Frontal cortex (tissue), 4 donors: ENCODE data around the gene H6PD. TPM values are rescaled to one million over a fixed set of nuclear protein-coding genes. Genes with fewer than 3 reads are reported as not detected.
"Not testable (repeated sequence)": the region's sequence is repeated elsewhere in the genome, so short reads cannot be mapped to it uniquely, and the experiment has no call there.

Experiments used
- DNase-seq, 2 donors: peaks; one replicate each; pipeline ENCODE4 v3.0.0; 2012; ENCODE audit warnings: low spot score in 2 of 2
- FAIRE-seq: peaks from 2 replicates; lab custom pipeline; 2012; peaks lifted over from hg19 to GRCh38; lab: Jason Lieb, UNC
- total RNA-seq: library from RNA; depleted of rRNA; stranded (reverse); fragments of >200 nt; gene quantifications from one replicate; pipeline ENCODE4 v1.2.3, GENCODE V29; 2014
- donor health status: control.
- donor health status: control.
- donor health status: control.

Gene H6PD
- total RNA-seq, 1 donor from 2014 or later = 5.3 TPM

DNA sequence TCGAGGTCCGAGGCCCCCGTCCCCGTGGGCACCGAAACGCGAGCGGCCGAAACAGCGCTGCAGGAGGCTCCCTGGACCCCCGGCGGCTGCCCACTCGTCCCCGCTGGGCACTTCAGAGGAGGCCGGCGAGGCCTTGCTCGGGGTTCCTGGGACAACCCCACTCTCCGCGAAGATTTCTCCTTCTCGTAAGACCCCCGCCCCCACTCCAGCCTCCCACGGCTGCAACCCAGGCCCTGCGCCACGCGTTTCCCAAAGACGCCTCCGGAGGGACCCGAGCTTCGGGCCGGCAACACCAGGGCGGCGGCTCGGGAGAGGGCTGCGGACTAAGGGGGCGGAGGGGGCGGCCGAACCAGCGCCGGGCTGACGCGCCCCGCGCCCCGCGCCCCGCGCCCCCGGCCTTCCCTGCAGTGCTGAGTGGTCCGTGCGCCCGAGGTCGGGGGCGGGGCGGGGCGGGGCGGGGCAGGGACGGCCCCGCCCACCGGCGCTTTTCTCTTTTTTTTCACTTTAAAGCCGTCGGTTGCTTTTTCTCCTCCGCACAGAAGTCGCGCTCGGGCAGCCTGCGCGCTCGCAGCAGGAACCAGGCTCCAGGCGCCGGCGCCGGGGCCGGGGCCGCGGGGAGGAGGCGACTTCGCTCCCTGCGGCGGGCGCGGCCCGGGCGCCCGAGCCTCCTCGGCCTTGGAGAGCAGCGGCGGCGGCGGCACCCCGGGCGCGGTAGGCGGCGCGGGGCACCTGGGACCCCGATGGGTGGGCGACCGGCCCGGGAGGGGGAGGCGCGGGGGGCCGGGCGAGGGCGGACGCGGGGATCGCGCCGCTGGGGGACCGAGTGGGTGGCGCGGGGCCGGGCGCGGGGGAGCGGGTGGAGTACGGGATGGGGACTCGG, 58.0 kb downstream of the H6PD start, which contains the start of gene SPSB1:
SPSB1 (plus strand) TSS at position 534 of the 880 bp plus-strand sequence. CDS start 62,998 bp downstream, outside the sequence.
- peak; percentile 78 to 87 for DNase-seq
- no peak for FAIRE-seq

GRCh38 chr1:9293241-9293532, 58.6 kb downstream of the H6PD start:
- no peak for FAIRE-seq

GRCh38 chr1:9293533-9294404, 59.2 kb downstream of the H6PD start:
- DNase-seq = no peak
- no peak for FAIRE-seq

More at GRCh38 chr1:9293241-9293532, 58.6 kb downstream of the H6PD start:
- no peak for DNase-seq

- DNase-seq = no peak
- FAIRE-seq = no peak
These were observed 59.8 kb downstream of the H6PD start for GRCh38 chr1:9294405-9294773.

GRCh38 chr1:9294910-9295636, 60.5 kb downstream of the H6PD start:
- FAIRE-seq (no peak), DNase-seq (no peak)

DNA sequence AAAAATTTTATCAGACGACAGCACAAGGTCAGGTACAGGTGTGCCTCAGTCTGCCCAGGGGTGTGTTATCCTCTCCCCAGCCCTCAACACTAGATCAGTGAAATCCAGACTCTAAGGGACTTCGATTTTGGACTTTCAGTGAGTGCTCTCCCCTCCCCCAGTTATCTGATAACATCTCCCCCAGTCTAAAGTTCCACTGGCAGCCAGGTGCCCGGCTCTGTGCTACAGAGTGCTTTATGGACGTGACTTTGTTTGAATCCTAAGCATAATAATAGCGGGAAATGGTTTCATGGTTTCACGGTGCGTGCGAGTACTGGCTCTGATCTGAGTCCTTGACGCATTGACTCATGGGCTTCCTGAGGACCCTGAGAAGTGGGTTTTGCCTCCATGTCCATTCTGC, 61.3 kb downstream of the H6PD start:
- FAIRE-seq = no peak
- no peak for DNase-seq

DNA sequence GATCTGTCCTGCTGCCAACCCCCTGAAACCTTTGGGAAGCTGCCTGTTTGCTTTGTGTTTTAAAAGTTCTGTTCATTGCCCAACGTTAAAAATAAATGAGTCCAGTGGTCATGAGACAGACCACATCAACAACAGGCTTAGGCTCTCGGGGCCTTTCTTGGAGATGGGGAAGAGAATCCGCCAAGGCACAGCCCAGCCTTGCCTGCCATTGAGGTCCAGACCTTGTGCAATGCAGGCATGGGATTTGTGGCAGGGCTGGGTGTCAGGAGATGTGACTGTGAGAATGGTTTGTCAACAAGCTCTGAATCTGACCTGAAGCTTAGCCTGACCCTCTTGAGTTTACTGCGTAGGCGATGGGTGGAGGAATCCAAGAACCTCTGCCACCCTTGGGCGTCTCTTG, 62.3 kb downstream of the H6PD start:
- no peak for FAIRE-seq

DNA sequence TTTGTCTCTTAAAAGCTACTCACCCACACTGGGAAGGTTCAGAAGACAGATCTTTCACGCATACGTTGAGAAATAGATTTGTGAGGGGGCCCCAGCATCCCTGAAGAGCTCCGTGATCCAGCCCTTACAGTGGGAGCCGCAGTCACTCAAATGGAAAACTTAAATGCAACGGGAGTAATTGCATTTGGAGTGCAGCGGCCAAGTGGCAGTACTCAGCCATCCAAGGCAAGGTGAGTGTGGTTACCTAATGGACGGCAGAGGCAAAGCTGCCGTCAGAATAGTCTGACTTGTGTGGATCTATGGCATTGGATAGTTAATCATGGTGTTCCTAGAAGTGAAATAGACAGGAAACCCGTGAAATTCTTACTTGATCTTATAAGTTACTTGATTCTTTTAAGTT, 63.3 kb downstream of the H6PD start:
- no peak for FAIRE-seq
- no peak for DNase-seq

More for the DNA sequence above, 62.3 kb downstream of the H6PD start:
- no peak for DNase-seq

DNA sequence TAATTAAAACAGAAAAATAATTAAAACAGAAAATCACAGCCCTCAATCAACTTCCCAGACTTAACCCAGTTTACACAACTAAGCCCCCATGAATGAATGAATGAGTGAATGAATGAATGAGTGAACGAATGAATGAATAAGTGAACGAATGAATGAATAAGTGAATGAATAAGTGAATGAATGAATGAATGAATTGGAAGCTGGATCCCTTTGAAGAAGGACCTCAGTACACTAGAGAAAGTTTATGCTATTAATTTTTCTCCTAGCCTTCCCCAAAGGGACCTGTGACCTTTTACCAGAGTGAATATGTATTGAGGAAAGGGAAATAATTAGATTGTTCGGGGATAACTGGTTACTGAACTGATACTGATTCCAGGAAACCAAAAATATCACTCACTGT, 63.7 kb downstream of the H6PD start:
- DNase-seq (no peak), FAIRE-seq (no peak)

GRCh38 chr1:9299571-9300541, 65.3 kb downstream of the H6PD start:
- not testable (repeated sequence) for FAIRE-seq, DNase-seq

DNA sequence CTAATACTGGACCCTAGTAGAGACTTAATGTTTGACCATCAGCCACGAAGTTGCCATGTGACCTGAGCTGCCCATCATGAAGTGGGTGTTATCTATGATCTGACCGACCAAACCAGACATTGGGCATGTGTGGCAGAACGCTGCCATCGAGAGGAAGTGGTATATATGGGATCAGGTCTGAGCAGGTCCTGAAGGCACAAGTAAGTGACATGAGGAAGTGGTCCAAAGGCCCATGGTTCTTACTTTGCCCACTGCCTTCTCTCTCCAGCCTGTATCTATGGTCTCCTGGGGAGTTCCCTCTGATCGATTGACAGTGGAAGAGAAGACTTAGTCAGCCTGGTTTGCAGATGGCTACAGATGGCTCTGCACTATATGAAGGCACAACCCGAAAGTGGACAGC, 66.0 kb downstream of the H6PD start:
- DNase-seq = no peak
- FAIRE-seq = no peak

DNA sequence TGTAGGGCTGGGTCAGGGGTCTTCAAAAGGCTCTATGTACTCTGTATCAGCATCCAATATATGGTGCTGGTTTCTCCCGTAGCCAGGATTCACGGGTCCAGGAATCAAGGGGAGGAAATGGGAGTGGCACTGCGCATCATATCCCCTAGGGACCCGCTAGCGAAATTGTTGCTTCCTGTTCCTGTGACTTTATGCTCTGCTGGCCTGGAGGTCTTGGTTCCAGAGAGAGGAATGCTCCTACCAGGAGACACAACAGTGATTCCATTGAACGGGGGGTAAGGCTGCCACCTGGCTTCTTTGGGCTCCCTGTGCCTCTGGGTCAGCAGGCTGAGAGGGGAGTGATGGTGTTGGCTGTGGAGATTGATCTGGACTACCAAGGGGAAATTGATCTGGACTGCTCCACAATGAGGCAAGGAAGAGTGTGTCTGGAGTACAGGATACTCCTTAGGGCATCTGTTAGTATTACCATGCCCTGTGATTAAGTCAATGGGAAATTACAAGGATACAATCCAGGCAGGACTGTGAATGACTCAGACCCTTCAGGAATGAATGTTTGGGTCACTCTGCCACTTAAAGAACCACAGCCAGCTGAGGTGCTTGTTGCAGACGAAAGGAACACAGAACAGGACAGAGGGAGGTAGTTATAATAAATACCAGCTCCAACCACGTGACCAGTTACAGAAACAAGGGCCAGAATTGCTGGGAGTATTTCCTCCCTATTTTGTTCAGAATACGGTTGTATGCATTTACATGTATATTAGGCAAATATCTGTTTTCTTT, 68.4 kb downstream of the H6PD start:
- DNase-seq (no peak), FAIRE-seq (no peak)

- FAIRE-seq (no peak), DNase-seq (no peak)
These were observed 69.3 kb downstream of the H6PD start for GRCh38 chr1:9303916-9304315.

- FAIRE-seq (no peak), DNase-seq (no peak)
These were observed 70.6 kb downstream of the H6PD start for GRCh38 chr1:9305216-9305615.

DNA sequence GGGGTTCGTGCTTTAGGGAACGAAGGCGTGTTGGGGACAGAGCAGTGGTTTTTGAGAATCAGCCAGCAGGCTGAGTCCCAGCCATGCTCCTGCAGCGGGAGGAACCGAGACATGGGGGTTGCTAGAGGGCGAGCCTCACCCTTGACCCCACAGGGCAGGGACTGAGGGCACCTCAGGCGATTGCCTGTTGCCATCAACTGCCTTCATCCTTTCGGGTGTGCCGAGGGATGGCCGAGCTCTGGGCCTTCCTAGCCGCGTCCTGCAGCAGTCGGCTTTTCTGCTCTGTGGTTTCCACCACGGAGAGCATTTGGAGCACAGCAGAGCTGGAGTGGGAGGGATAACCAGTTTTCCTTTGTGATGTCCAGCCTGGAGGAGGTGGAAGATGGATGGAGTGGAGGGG, 71.4 kb downstream of the H6PD start:
- DNase-seq = no peak
- FAIRE-seq = no peak

DNA sequence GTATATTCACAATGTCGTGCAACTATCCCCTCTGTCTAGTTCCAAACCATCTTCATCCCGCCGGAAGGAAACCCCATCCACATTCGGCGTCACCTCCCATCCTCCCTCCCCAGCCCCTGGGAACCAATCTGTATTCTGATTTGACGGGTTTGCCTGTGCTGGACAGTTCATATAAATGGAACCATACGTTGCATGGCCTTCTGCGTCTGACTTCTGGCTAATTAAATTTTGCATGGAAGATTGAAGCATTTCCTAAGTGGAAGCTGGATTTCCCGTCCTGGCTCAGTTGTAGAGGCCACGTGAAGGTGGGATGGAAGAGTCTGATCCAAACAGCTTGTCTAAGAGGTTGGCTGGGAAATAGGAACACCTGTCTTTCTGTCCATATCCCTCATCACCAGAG, 72.7 kb downstream of the H6PD start:
- FAIRE-seq = no peak
- no peak for DNase-seq

- FAIRE-seq (no peak), DNase-seq (no peak)
These were observed 73.7 kb downstream of the H6PD start for GRCh38 chr1:9308236-9308785.

DNA sequence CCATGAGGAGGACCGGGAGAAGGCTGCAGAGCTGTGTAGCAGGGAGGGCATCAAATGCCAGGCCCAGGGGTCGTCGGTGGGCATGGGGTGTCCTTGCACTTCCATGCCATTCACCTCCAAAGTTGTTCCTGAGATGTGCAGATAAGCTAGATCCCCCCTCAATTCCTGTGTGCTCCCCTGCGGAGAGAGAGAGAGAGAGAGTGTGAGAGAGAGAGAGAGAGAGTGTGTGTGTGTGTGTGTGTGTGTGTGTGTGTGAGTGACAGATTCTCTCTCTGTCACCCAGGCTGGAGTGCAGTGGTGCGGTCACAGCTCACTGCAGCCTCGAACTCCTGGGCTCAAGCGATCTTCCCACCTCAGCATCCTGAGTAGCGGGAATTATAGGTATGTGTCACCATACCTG, 74.5 kb downstream of the H6PD start:
- FAIRE-seq (no peak), DNase-seq (no peak)
